IMR-90 (cell line): ENCODE measurements around the gene FANCG. TPM values are rescaled to one million over a fixed set of nuclear protein-coding genes. Genes with fewer than 3 reads are reported as not detected.

ENCODE experiments used
- ATAC-seq: fragments of 200-7000 bp; cut with Tn5 transposase; 2 replicates; pipeline ENCODE4 v1.9.1; 2020; ENCODE audit warnings: low read depth, mild to moderate bottlenecking, moderate library complexity
- BruUV-seq: library from RNA; stranded (reverse); fragments of 400-500 nt; replicated peaks from 2 replicates; lab custom pipeline; 2021; lab: Mats Ljungman, UMichigan
- CTCF ChIA-PET: fragments of 300-600 bp; formaldehyde crosslinking; extraction: SDS; loops from one replicate; lab custom pipeline; 2021; ENCODE audit warnings: antibody characterized with exemption; lab: Yijun Ruan, JAX
- POLR2A ChIA-PET: fragments of 300-600 bp; sonication (Branson Sonifier 250); formaldehyde crosslinking; loops from one replicate; lab custom pipeline; 2022; ENCODE audit warnings: antibody characterized with exemption; ENCODE audit not compliant: unreplicated experiment; lab: Charles Lee
- DNase-seq: peaks from one replicate; pipeline ENCODE4 v3.0.0; 2013
- H2AFZ ChIP-seq: replicated peaks from 2 replicates; pipeline ENCODE3; 2013; ENCODE audit warnings: low read length, mild to moderate bottlenecking; ENCODE audit not compliant: poor library complexity
- H2AK5ac ChIP-seq: 2 replicates; pipeline ENCODE4 v1.6.1; 2013; ENCODE audit warnings: low read depth, low read length, inconsistent platforms
- H2AK9ac ChIP-seq: replicated peaks from 2 replicates; pipeline ENCODE3; 2013; ENCODE audit warnings: mild to moderate bottlenecking, low read depth, low read length, moderate library complexity; ENCODE audit not compliant: poor library complexity
- H2BK120ac ChIP-seq: 2 replicates; pipeline ENCODE4 v1.6.1; 2013; ENCODE audit warnings: low read depth, low read length, inconsistent platforms
- H2BK15ac ChIP-seq: 3 replicates; pipeline ENCODE4 v1.6.1; 2013; ENCODE audit warnings: low read depth, low read length, inconsistent platforms
- H2BK20ac ChIP-seq: 2 replicates; pipeline ENCODE4 v1.6.1; 2013; ENCODE audit warnings: low read depth, mild to moderate bottlenecking, inconsistent platforms, low read length, moderate library complexity
- H2BK5ac ChIP-seq: 2 replicates; pipeline ENCODE4 v1.6.1; 2013; ENCODE audit warnings: mild to moderate bottlenecking, low read depth, low read length, inconsistent platforms; ENCODE audit not compliant: poor library complexity, severe bottlenecking
- H3K14ac ChIP-seq: replicated peaks from 2 replicates; pipeline ENCODE4 v1.6.1; 2013; ENCODE audit warnings: low read depth, low read length, inconsistent platforms
- H3K18ac ChIP-seq: 2 replicates; pipeline ENCODE4 v1.6.1; 2013; ENCODE audit warnings: low read depth, low read length, control low read depth
- H3K23ac ChIP-seq: 2 replicates; pipeline ENCODE4 v1.6.1; 2013; ENCODE audit warnings: low read depth, low read length, inconsistent platforms
- H3K27ac ChIP-seq: 2 replicates; pipeline ENCODE4 v1.5.1; 2013; ENCODE audit warnings: mild to moderate bottlenecking, control low read depth, low read length; ENCODE audit not compliant: insufficient read depth
- H3K27me3 ChIP-seq: 2 replicates; pipeline ENCODE4 v1.6.1; 2013; ENCODE audit warnings: low read length; ENCODE audit not compliant: control insufficient read depth, insufficient read depth
- H3K36me3 ChIP-seq: 2 replicates; pipeline ENCODE4 v1.6.1; 2013; ENCODE audit warnings: low read length, mixed read lengths; ENCODE audit not compliant: control insufficient read depth, insufficient read depth
- H3K4ac ChIP-seq: 2 replicates; pipeline ENCODE4 v1.6.1; 2013; ENCODE audit warnings: low read depth, low read length, inconsistent platforms
- H3K4me1 ChIP-seq: 2 replicates; pipeline ENCODE4 v1.6.1; 2013; ENCODE audit warnings: low read length, mixed read lengths; ENCODE audit not compliant: control insufficient read depth, insufficient read depth
- H3K4me2 ChIP-seq: 2 replicates; pipeline ENCODE4 v1.6.1; 2013; ENCODE audit warnings: low read depth, mild to moderate bottlenecking, control low read depth, low read length, moderate library complexity
- H3K4me3 ChIP-seq: 2 replicates; pipeline ENCODE4 v1.5.1; 2013; ENCODE audit warnings: low read depth, mild to moderate bottlenecking, control low read depth, low read length, moderate library complexity; ENCODE audit not compliant: insufficient read depth
- H3K56ac ChIP-seq: 2 replicates; pipeline ENCODE4 v1.6.1; 2013; ENCODE audit warnings: low read length, inconsistent platforms; ENCODE audit not compliant: insufficient read depth; ENCODE audit errors: extremely low read depth
- H3K79me1 ChIP-seq, 2 experiments: 2 replicates each; pipeline ENCODE4 v1.6.1; 2013; ENCODE audit warnings: low read length in 2 of 2, inconsistent platforms in 1 of 2, low read depth in 1 of 2
- H3K9ac ChIP-seq: 2 replicates; pipeline ENCODE4 v1.6.1; 2013; ENCODE audit warnings: low read depth, low read length, control low read depth
- H3K9me1 ChIP-seq: 2 replicates; pipeline ENCODE4 v1.6.1; 2013; ENCODE audit warnings: low read length, inconsistent platforms; ENCODE audit not compliant: insufficient read depth
- H3K9me3 ChIP-seq: 2 replicates; pipeline ENCODE4 v1.6.1; 2013; ENCODE audit warnings: low read length; ENCODE audit not compliant: control insufficient read depth, insufficient read depth
- H4K20me1 ChIP-seq: 2 replicates; pipeline ENCODE4 v1.6.1; 2013; ENCODE audit warnings: low read length, inconsistent platforms; ENCODE audit not compliant: insufficient read depth
- H4K5ac ChIP-seq: 2 replicates; pipeline ENCODE4 v1.6.1; 2013; ENCODE audit warnings: mild to moderate bottlenecking, low read depth, low read length, control low read depth
- H4K8ac ChIP-seq, 2 experiments: 2 replicates each; pipeline ENCODE4 v1.6.1; 2013; ENCODE audit warnings: low read depth in 2 of 2, low read length in 2 of 2, control low read depth in 1 of 2, inconsistent platforms in 1 of 2
- H4K91ac ChIP-seq: 2 replicates; pipeline ENCODE4 v1.6.1; 2013; ENCODE audit warnings: low read depth, low read length, inconsistent platforms; ENCODE audit not compliant: insufficient read depth
- BHLHE40 ChIP-seq: fragments of 150-350 bp; IDR thresholded peaks from 2 replicates; pipeline ENCODE4 v1.6.1; 2016; ENCODE audit warnings: mild to moderate bottlenecking, low read depth, low read length
- CEBPB ChIP-seq: IDR thresholded peaks from 2 replicates; pipeline ENCODE4 v1.6.1; 2012; ENCODE audit warnings: low read depth, low read length, improper control_type of control experiment
- CHD1 ChIP-seq: IDR thresholded peaks from 2 replicates; pipeline ENCODE4 v1.6.1; 2012; ENCODE audit warnings: low read depth, low read length, improper control_type of control experiment
- CTCF ChIP-seq: conservative IDR thresholded peaks from 2 replicates; pipeline ENCODE4 v1.5.1; 2012; ENCODE audit warnings: mild to moderate bottlenecking, low read depth, low read length, improper control_type of control experiment
- ELK1 ChIP-seq: fragments of 150-350 bp; IDR thresholded peaks from 2 replicates; pipeline ENCODE4 v1.6.1; 2016; ENCODE audit warnings: low read depth, mild to moderate bottlenecking, low read length, moderate library complexity, borderline replicate concordance
- FOS ChIP-seq: fragments of 150-350 bp; IDR thresholded peaks from 2 replicates; pipeline ENCODE4 v1.6.1; 2016; ENCODE audit warnings: low read depth, low read length
- MAZ ChIP-seq: IDR thresholded peaks from 2 replicates; pipeline ENCODE4 v1.6.1; 2012; ENCODE audit warnings: low read depth, mild to moderate bottlenecking, low read length, improper control_type of control experiment, moderate library complexity, borderline replicate concordance
- MXI1 ChIP-seq: IDR thresholded peaks from 2 replicates; pipeline ENCODE4 v1.6.1; 2012; ENCODE audit warnings: low read depth, mild to moderate bottlenecking, low read length, moderate library complexity, borderline replicate concordance
- NFE2L2 ChIP-seq: fragments of 150-350 bp; IDR thresholded peaks from 2 replicates; pipeline ENCODE4 v1.6.1; 2016; ENCODE audit warnings: low read depth, mild to moderate bottlenecking, low read length
- POLR2A ChIP-seq: IDR thresholded peaks from 2 replicates; pipeline ENCODE4 v1.6.1; 2012; ENCODE audit warnings: mild to moderate bottlenecking, low read depth, low read length
- RAD21 ChIP-seq: IDR thresholded peaks from 2 replicates; pipeline ENCODE4 v1.6.1; 2012; ENCODE audit warnings: low read length, improper control_type of control experiment
- RCOR1 ChIP-seq: IDR thresholded peaks from 2 replicates; pipeline ENCODE4 v1.6.1; 2012; ENCODE audit warnings: mild to moderate bottlenecking, low read length, improper control_type of control experiment; ENCODE audit not compliant: insufficient replicate concordance
- RFX5 ChIP-seq: IDR thresholded peaks from 2 replicates; pipeline ENCODE4 v1.8.0; 2012; ENCODE audit warnings: low read depth, mild to moderate bottlenecking, low read length, moderate library complexity
- WGBS, 2 experiments: methylation state at CpG; one replicate each; pipeline versions ENCODE4 v1.1.5 to v1.1.7; 2013; ENCODE audit warnings: missing lambda C conversion rate in 2 of 2; ENCODE audit not compliant: insufficient read length in 1 of 2; ENCODE audit errors: extremely low coverage in 2 of 2; 5-methylcytosine and 5-hydroxymethylcytosine counted together
- dilution Hi-C: fragments of 300-500 bp; cut with HindIII; formaldehyde crosslinking; loops from one replicate; pipeline ENCODE4 v1.14.3; 2018; ENCODE audit warnings: low sequenced_read_pairs; ENCODE audit not compliant: unreplicated experiment
- in situ Hi-C: fragments of 300-500 bp; cut with MboI; formaldehyde crosslinking; loops from 3 replicates; pipeline ENCODE4 v1.14.3; 2019; ENCODE audit warnings: low sequenced_read_pairs, inconsistent platforms, mixed read lengths
- intact Hi-C: fragments of 100-400 bp; cut with micrococcal nuclease; formaldehyde crosslinking; loops from 2 replicates; pipeline ENCODE4 v1.10.0; 2022
- polyA plus RNA-seq, 3 experiments: library from polyadenylated mRNA; depleted of rRNA; stranded (reverse); fragments of >200 nt; gene quantifications; 2 replicates each; pipeline ENCODE4 v1.2.3, GENCODE V29; 2012; ENCODE audit warnings: low replicate concordance in 1 of 3
- total RNA-seq: library from RNA; depleted of rRNA; stranded (reverse); fragments of >200 nt; gene quantifications from 2 replicates; pipeline ENCODE4 v1.2.3, GENCODE V29; 2012

Gene FANCG
- total and polyA plus RNA-seq, 2 of the 4 experiments (the other 2 are of a cell fraction) = 16.1 to 19.3 TPM

GRCh38 chr9:35102769-35103659, 23.3 kb upstream of the FANCG start, which contains the start of gene STOML2:
TSS of gene STOML2 (minus strand) at chr9:35103131. CDS start at chr9:35103094, 37 bp downstream.
- peak within 1 kb of the TSS; percentile 87 for H2AFZ ChIP-seq
- H3K9ac ChIP-seq = peak within 1 kb of the TSS; percentile 87
- H3K27ac ChIP-seq = peak within 1 kb of the TSS; percentile 74
- H3K4ac ChIP-seq = peak within 1 kb of the TSS; percentile 69
- H3K4me3 ChIP-seq = peak within 1 kb of the TSS; percentile 57
- 0 out of 2 replicates have a peak within 1 kb of the TSS, but pooled peaks have one; percentile 2 for H2BK120ac ChIP-seq
- dilution Hi-C loops (no loop called here), in situ Hi-C loops (no loop called here), intact Hi-C loops (no loop called here)
- peaks cover 12% of the 10 kb centered on the region for H3K9me1 ChIP-seq
- peak within 1 kb of the TSS; percentile 28 for H3K23ac ChIP-seq
- WGBS, 2 experiments = 0% methylated on average over 15 of the region's 57 CpGs; no CpG with 5 or more reads in 1 of the 2 experiments
- peaks cover 16 to 31% of the 10 kb centered on the region in 2 experiments for H3K79me1 ChIP-seq
- H3K18ac ChIP-seq = no peak within 1 kb of the TSS; the same call in 1 of the 2 replicates
- no peaks in the 10 kb centered on the region for H3K27me3 ChIP-seq
- no peak within 1 kb of the TSS; the same call in 2 of the 3 replicates for H2BK15ac ChIP-seq
- peak within 1 kb of the TSS; percentile 68 for H4K5ac ChIP-seq
- peak within 1 kb of the TSS; percentile 55 for H4K91ac ChIP-seq
- H4K8ac ChIP-seq = peak within 1 kb of the TSS; percentile 79 to 93
- ATAC-seq (peak; percentile 96), DNase-seq (peak; percentile 96)
- peak within 1 kb of the TSS; percentile 61 for H3K56ac ChIP-seq
- H4K20me1 ChIP-seq = no peaks in the 10 kb centered on the region
- H3K14ac ChIP-seq = peak within 1 kb of the TSS; percentile 26
- H3K36me3 ChIP-seq = peaks cover 50% of the 10 kb centered on the region
- H2BK5ac ChIP-seq = peak within 1 kb of the TSS; percentile 44
- H2AK9ac ChIP-seq = peak within 1 kb of the TSS; percentile 34
- POLR2A ChIA-PET = interaction anchor here (0.7 to 1.1 kb wide), 4 partner anchors 11 to 218 kb away, joined by 3 to 8 read pairs (median 4); partner anchors contain the start of gene FANCG
- peak within 1 kb of the TSS; percentile 97 for H3K4me2 ChIP-seq
- H2AK5ac ChIP-seq = peak within 1 kb of the TSS; percentile 51
- CTCF ChIA-PET = interaction anchor here (1.1 kb wide), 1 partner anchor 11 kb away, joined by 3 read pairs; no protein-coding TSS in a partner anchor
- peaks cover 8% of the 10 kb centered on the region; the same call in 1 of the 2 replicates for H3K4me1 ChIP-seq
- no peak within 1 kb of the TSS for H2BK20ac ChIP-seq
- no peaks in the 10 kb centered on the region for H3K9me3 ChIP-seq
- BruUV-seq = no TSS peak
- no peak for TF ChIP-seq NFE2L2
- TF ChIP-seq ELK1 = peak; percentile 93
- no peak; the same call in 1 of the 2 replicates for TF ChIP-seq MXI1
- no peak for TF ChIP-seq CEBPB
- TF ChIP-seq RFX5 = 0 out of 2 replicates have a peak, but pooled peaks have one; percentile 52
- TF ChIP-seq CHD1 = peak; percentile 88; the same call in 1 of the 2 replicates
- no peak for TF ChIP-seq BHLHE40
- TF ChIP-seq CTCF = no peak
- peak; percentile 92 for TF ChIP-seq POLR2A
- TF ChIP-seq RAD21 = no peak
- peak; percentile 77 for TF ChIP-seq MAZ
- peak; percentile 21 for TF ChIP-seq RCOR1
- peak; percentile 31; the same call in 1 of the 2 replicates for TF ChIP-seq FOS
